Lower lobe of right lung (tissue), 2 donors: ENCODE results near the gene KDM5B. TPM values are rescaled to one million over a fixed set of nuclear protein-coding genes. Genes with fewer than 3 reads are reported as not detected.
"Not testable (repeated sequence)": the region's sequence is repeated elsewhere in the genome, so short reads cannot be mapped to it uniquely, and the experiment has no call there.

Experiments
- ATAC-seq, 2 donors: fragments of 200-7000 bp; cut with Tn5 transposase; one replicate each; pipeline ENCODE4 v1.9.1; 2020 to 2022; ENCODE audit warnings: mild to moderate bottlenecking in 2 of 2, moderate library complexity in 2 of 2
- DNase-seq: peaks from one replicate; pipeline ENCODE4 v3.0.0-alpha.2; 2020
- H3K27ac ChIP-seq: fragments of 200-600 bp; one replicate; pipeline ENCODE4 v1.8.0; 2022
- H3K27me3 ChIP-seq: fragments of 200-600 bp; one replicate; pipeline ENCODE4 v1.8.0; 2022; ENCODE audit warnings: low read depth
- H3K36me3 ChIP-seq: fragments of 200-600 bp; one replicate; pipeline ENCODE4 v1.8.0; 2022; ENCODE audit warnings: mild to moderate bottlenecking
- H3K4me1 ChIP-seq: fragments of 200-600 bp; one replicate; pipeline ENCODE4 v1.8.0; 2022
- H3K4me3 ChIP-seq: fragments of 200-600 bp; one replicate; pipeline ENCODE4 v1.8.0; 2022; ENCODE audit warnings: mild to moderate bottlenecking
- H3K9me3 ChIP-seq: fragments of 200-600 bp; one replicate; pipeline ENCODE4 v1.8.0; 2022
- CTCF ChIP-seq: fragments of 200-600 bp; IDR thresholded peaks from one replicate; pipeline ENCODE4 v1.8.0; 2022; ENCODE audit warnings: antibody characterized with exemption, mild to moderate bottlenecking
- intact Hi-C: fragments of 100-400 bp; cut with DNase I; formaldehyde crosslinking; loops from one replicate; pipeline ENCODE4 v1.11.0; 2022
- total RNA-seq: library from RNA; stranded (reverse); fragmentation: NEBNext Ultra II Directional; extraction: Animal tissue kit (Norgen Biotek cat#: 25700); gene quantifications from one replicate; pipeline ENCODE4 v1.2.1, GENCODE V29; 2021
- donor health status: DM: no; HTN: yes; CAD: no; lungs with severe emphysema.

KDM5B gene
- total RNA-seq, 1 donor from 2014 or later: 48.9 TPM

GRCh38 chr1:202801175-202801574, 7.0 kb downstream of the KDM5B start:
- TF ChIP-seq CTCF: no peak

GRCh38 chr1:202800742-202801141, 7.5 kb downstream of the KDM5B start:
- no peaks in the 10 kb centered on the region for H3K9me3 ChIP-seq
- H3K27me3 ChIP-seq: no peaks in the 10 kb centered on the region
- no peak for ATAC-seq
- no peaks in the 10 kb centered on the region for H3K36me3 ChIP-seq
- intact Hi-C loops: no loop called here
- peaks cover 25% of the 10 kb centered on the region for H3K4me1 ChIP-seq
- no peak overlapping the region for H3K27ac ChIP-seq
- no peak overlapping the region for H3K4me3 ChIP-seq
- no peak for TF ChIP-seq CTCF
- no peak for DNase-seq

More at GRCh38 chr1:202801175-202801574, 7.0 kb downstream of the KDM5B start:
- Histone ChIP-seq H3K9me3 (no peaks in the 10 kb centered on the region), H3K4me1 (peaks cover 29% of the 10 kb centered on the region), H3K27ac (no peak overlapping the region), H3K4me3 (no peak overlapping the region), H3K27me3 (no peaks in the 10 kb centered on the region), H3K36me3 (no peaks in the 10 kb centered on the region)
- ATAC-seq (no peak), DNase-seq (no peak)
- intact Hi-C loops: no loop called here

GRCh38 chr1:202798792-202799331, 9.4 kb downstream of the KDM5B start:
- no peak overlapping the region for H3K4me3 ChIP-seq
- intact Hi-C loops: no loop called here
- no peaks in the 10 kb centered on the region for H3K27me3 ChIP-seq
- no peak for TF ChIP-seq CTCF
- DNase-seq: no peak
- no peak overlapping the region for H3K27ac ChIP-seq
- H3K36me3 ChIP-seq: no peaks in the 10 kb centered on the region
- ATAC-seq: no peak
- H3K9me3 ChIP-seq: no peaks in the 10 kb centered on the region
- H3K4me1 ChIP-seq: peaks cover 16% of the 10 kb centered on the region

- H3K4me3 ChIP-seq: no peak overlapping the region
- intact Hi-C loops: no loop called here
Measured at GRCh38 chr1:202798260-202798659, 10.0 kb downstream of the KDM5B start.

GRCh38 chr1:202796670-202797069, 11.6 kb downstream of the KDM5B start:
- H3K27me3 ChIP-seq: no peaks in the 10 kb centered on the region
- TF ChIP-seq CTCF: no peak
- no peaks in the 10 kb centered on the region for H3K9me3 ChIP-seq
- DNase-seq (no peak), ATAC-seq (no peak)
- no peak overlapping the region for H3K4me3 ChIP-seq
- no peak overlapping the region for H3K27ac ChIP-seq
- no peaks in the 10 kb centered on the region for H3K36me3 ChIP-seq
- intact Hi-C loops: no loop called here
- peaks cover 8% of the 10 kb centered on the region for H3K4me1 ChIP-seq

More at GRCh38 chr1:202798260-202798659, 10.0 kb downstream of the KDM5B start:
- DNase-seq (no peak), ATAC-seq (no peak)
- TF ChIP-seq CTCF: no peak
- H3K4me1 ChIP-seq: peaks cover 13% of the 10 kb centered on the region
- H3K27me3 ChIP-seq: no peaks in the 10 kb centered on the region
- H3K36me3 ChIP-seq: no peaks in the 10 kb centered on the region
- H3K9me3 ChIP-seq: no peaks in the 10 kb centered on the region
- no peak overlapping the region for H3K27ac ChIP-seq

GRCh38 chr1:202794931-202795330, 13.3 kb downstream of the KDM5B start:
- ATAC-seq, H3K27ac ChIP-seq, H3K4me3 ChIP-seq, H3K27me3 ChIP-seq, H3K36me3 ChIP-seq, H3K9me3 ChIP-seq, DNase-seq, intact Hi-C loops: not testable (repeated sequence)
- H3K4me1 ChIP-seq: peaks cover 20% of the 10 kb centered on the region
